Esophagus muscularis mucosa (tissue), 4 donors: Measurements from ENCODE around the gene EEF2.

Experiments
- EP300 ChIP-seq: sonication (generic); formaldehyde crosslinking; IDR thresholded peaks from one replicate; pipeline ENCODE4 v1.6.1; 2017; ENCODE audit warnings: antibody characterized with exemption
- POLR2A ChIP-seq: fragments of 450-650 bp; IDR thresholded peaks from one replicate; pipeline ENCODE4 v1.6.1; 2017; ENCODE audit warnings: antibody characterized with exemption, moderate library complexity, mild to moderate bottlenecking, low read depth
- POLR2AphosphoS5 ChIP-seq, 2 donors: sonication (generic); formaldehyde crosslinking; IDR thresholded peaks; one replicate each; pipeline ENCODE4 v1.6.1; 2017; ENCODE audit warnings: antibody characterized with exemption in 2 of 2
- TF ChIP-seq, protein P1 (sequence below), 3 experiments: fragments of 200-600 bp in 2 of 3; fragments of 450-650 bp in 1 of 3; sonication (generic) in 2 of 3; IDR thresholded peaks; one replicate each; pipeline ENCODE4 v1.5.1; 2017 to 2019; ENCODE audit warnings: antibody characterized with exemption in 3 of 3, mild to moderate bottlenecking in 2 of 3, moderate library complexity in 1 of 3

DNA sequence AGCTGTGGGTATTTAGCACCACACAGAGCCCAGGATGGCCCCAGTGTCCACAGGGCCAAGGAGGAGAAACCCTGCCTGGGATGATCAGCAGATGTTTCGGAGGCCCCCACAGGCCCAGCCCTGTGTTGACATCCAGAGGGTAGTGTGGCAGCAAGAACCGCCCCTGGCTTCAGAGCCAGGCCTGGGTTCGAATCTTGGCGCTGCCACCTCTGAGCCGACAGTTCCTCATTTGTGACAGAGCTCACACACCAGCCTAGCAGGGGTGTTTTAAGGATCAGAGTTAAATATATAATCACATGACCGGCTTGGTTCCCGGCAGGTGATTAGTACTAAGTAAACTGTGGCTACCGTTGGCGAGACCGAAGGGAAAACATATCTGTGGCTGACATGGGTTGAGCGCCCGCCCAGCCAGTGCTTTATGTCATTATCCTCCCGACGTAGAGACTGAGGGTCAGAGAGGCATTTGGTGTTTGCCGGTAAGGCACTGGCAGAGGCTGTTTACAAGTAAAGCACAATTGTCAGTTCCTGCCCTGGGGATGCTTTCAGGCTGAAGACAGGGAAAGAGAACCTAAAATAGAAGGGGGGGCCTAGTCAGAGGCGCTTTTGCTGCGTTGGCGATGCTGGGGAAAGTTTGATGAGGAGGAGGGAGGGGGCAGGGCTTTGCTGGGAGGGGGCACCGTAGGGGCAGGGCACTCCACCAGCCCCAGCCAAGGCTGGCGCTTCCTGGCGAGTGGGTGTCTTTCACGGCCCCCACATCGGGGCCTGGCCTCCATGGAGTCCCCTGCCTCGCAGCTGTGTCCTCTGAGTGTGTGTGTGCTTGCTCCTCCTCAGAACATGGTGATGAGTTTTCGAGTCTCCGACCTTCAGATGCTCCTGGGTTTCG lies 27.1 kb upstream of the EEF2 start:
- TF ChIP-seq, protein P1, sequence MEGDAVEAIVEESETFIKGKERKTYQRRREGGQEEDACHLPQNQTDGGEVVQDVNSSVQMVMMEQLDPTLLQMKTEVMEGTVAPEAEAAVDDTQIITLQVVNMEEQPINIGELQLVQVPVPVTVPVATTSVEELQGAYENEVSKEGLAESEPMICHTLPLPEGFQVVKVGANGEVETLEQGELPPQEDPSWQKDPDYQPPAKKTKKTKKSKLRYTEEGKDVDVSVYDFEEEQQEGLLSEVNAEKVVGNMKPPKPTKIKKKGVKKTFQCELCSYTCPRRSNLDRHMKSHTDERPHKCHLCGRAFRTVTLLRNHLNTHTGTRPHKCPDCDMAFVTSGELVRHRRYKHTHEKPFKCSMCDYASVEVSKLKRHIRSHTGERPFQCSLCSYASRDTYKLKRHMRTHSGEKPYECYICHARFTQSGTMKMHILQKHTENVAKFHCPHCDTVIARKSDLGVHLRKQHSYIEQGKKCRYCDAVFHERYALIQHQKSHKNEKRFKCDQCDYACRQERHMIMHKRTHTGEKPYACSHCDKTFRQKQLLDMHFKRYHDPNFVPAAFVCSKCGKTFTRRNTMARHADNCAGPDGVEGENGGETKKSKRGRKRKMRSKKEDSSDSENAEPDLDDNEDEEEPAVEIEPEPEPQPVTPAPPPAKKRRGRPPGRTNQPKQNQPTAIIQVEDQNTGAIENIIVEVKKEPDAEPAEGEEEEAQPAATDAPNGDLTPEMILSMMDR (IDR thresholded peaks at IDR 0.05) = no peak
- TF ChIP-seq POLR2A = no peak
- TF ChIP-seq EP300 = no peak
- no peak for TF ChIP-seq POLR2AphosphoS5 (IDR thresholded peaks at IDR 0.05)
